Lower lobe of right lung (tissue), 2 donors: ENCODE measurements around the gene FOXN4. TPM values are rescaled to one million over a fixed set of nuclear protein-coding genes. Genes with fewer than 3 reads are reported as not detected.

Experiments
- ATAC-seq, 2 donors: fragments of 200-7000 bp; cut with Tn5 transposase; one replicate each; pipeline ENCODE4 v1.9.1; 2020 to 2022; ENCODE audit warnings: mild to moderate bottlenecking in 2 of 2, moderate library complexity in 2 of 2
- DNase-seq: peaks from one replicate; pipeline ENCODE4 v3.0.0-alpha.2; 2020
- H3K27ac ChIP-seq: fragments of 200-600 bp; one replicate; pipeline ENCODE4 v1.8.0; 2022
- H3K27me3 ChIP-seq: fragments of 200-600 bp; one replicate; pipeline ENCODE4 v1.8.0; 2022; ENCODE audit warnings: low read depth
- H3K36me3 ChIP-seq: fragments of 200-600 bp; one replicate; pipeline ENCODE4 v1.8.0; 2022; ENCODE audit warnings: mild to moderate bottlenecking
- H3K4me1 ChIP-seq: fragments of 200-600 bp; one replicate; pipeline ENCODE4 v1.8.0; 2022
- H3K4me3 ChIP-seq: fragments of 200-600 bp; one replicate; pipeline ENCODE4 v1.8.0; 2022; ENCODE audit warnings: mild to moderate bottlenecking
- H3K9me3 ChIP-seq: fragments of 200-600 bp; one replicate; pipeline ENCODE4 v1.8.0; 2022
- CTCF ChIP-seq: fragments of 200-600 bp; IDR thresholded peaks from one replicate; pipeline ENCODE4 v1.8.0; 2022; ENCODE audit warnings: antibody characterized with exemption, mild to moderate bottlenecking
- intact Hi-C: fragments of 100-400 bp; cut with DNase I; formaldehyde crosslinking; loops from one replicate; pipeline ENCODE4 v1.11.0; 2022
- total RNA-seq: library from RNA; stranded (reverse); fragmentation: NEBNext Ultra II Directional; extraction: Animal tissue kit (Norgen Biotek cat#: 25700); gene quantifications from one replicate; pipeline ENCODE4 v1.2.1, GENCODE V29; 2021
- donor health status: DM: no; HTN: yes; CAD: no; lungs with severe emphysema.

Gene FOXN4
- total RNA-seq, 1 donor from 2014 or later = not detected

GRCh38 chr12:109264095-109264942 lies 44.8 kb downstream of the FOXN4 start:
- H3K4me1 ChIP-seq = no peaks in the 10 kb centered on the region
- peaks cover 72% of the 10 kb centered on the region for H3K36me3 ChIP-seq
- peak; percentile 69 to 72 for ATAC-seq
- H3K9me3 ChIP-seq = no peaks in the 10 kb centered on the region
- no peak overlapping the region for H3K4me3 ChIP-seq
- DNase-seq = peak; percentile 74
- peak overlapping the region; percentile 48 for H3K27ac ChIP-seq
- intact Hi-C loops = no loop called here
- no peaks in the 10 kb centered on the region for H3K27me3 ChIP-seq
- TF ChIP-seq CTCF = peak; percentile 67

GRCh38 chr12:109263439-109263838 lies 45.6 kb downstream of the FOXN4 start:
- Histone ChIP-seq H3K9me3 (no peaks in the 10 kb centered on the region), H3K4me1 (no peaks in the 10 kb centered on the region), H3K27ac (no peak overlapping the region), H3K36me3 (peaks cover 80% of the 10 kb centered on the region), H3K4me3 (no peak overlapping the region), H3K27me3 (no peaks in the 10 kb centered on the region)
- no peak for TF ChIP-seq CTCF
- intact Hi-C loops = no loop called here
- DNase-seq (no peak), ATAC-seq (no peak)

- no peak for TF ChIP-seq CTCF
- H3K4me3 ChIP-seq = no peak overlapping the region
- H3K27ac ChIP-seq = no peak overlapping the region
- no peaks in the 10 kb centered on the region for H3K9me3 ChIP-seq
- H3K4me1 ChIP-seq = no peaks in the 10 kb centered on the region
- DNase-seq (no peak), ATAC-seq (no peak)
- peaks cover 87% of the 10 kb centered on the region for H3K36me3 ChIP-seq
- H3K27me3 ChIP-seq = no peaks in the 10 kb centered on the region
- intact Hi-C loops = no loop called here
Measured at GRCh38 chr12:109261939-109262338, 47.1 kb downstream of the FOXN4 start.

GRCh38 chr12:109261087-109261486 lies 48.0 kb downstream of the FOXN4 start:
- H3K9me3 ChIP-seq = no peaks in the 10 kb centered on the region
- H3K4me3 ChIP-seq = no peak overlapping the region
- H3K36me3 ChIP-seq = peaks cover 87% of the 10 kb centered on the region
- no peaks in the 10 kb centered on the region for H3K4me1 ChIP-seq
- no peak overlapping the region for H3K27ac ChIP-seq
- DNase-seq (no peak), ATAC-seq (no peak)
- intact Hi-C loops = no loop called here
- no peak for TF ChIP-seq CTCF
- no peaks in the 10 kb centered on the region for H3K27me3 ChIP-seq

GRCh38 chr12:109259545-109259895 lies 49.6 kb downstream of the FOXN4 start:
- intact Hi-C loops = no loop called here
- peaks cover 84% of the 10 kb centered on the region for H3K36me3 ChIP-seq

More at GRCh38 chr12:109259545-109259895, 49.6 kb downstream of the FOXN4 start:
- Histone ChIP-seq H3K4me3 (no peak overlapping the region), H3K27ac (no peak overlapping the region), H3K9me3 (no peaks in the 10 kb centered on the region), H3K27me3 (no peaks in the 10 kb centered on the region), H3K4me1 (no peaks in the 10 kb centered on the region)
- ATAC-seq (no peak), DNase-seq (no peak)
- no peak for TF ChIP-seq CTCF
